Measurements from ENCODE around the gene NEURL1B.
A peak's percentile ranks its signal among the peaks of the same experiment; 100 is the strongest.

The NEURL1B gene

GRCh38 chr5:172718527-172719114 lies 77.6 kb downstream of the NEURL1B start:
- DNase-seq, result no peak

GRCh38 chr5:172719211-172719610 lies 78.1 kb downstream of the NEURL1B start:
- DNase-seq, result no peak

- no peak for DNase-seq
Measured at GRCh38 chr5:172720655-172721054, 79.6 kb downstream of the NEURL1B start.

- DNase-seq, result no peak
Measured at GRCh38 chr5:172721455-172722326, 80.6 kb downstream of the NEURL1B start.

GRCh38 chr5:172722327-172722815 lies 81.3 kb downstream of the NEURL1B start:
- DNase-seq, result no peak

GRCh38 chr5:172723508-172723907 lies 82.4 kb downstream of the NEURL1B start:
- DNase-seq, result peak; percentile 55

- peak; percentile 48 for DNase-seq
Measured at GRCh38 chr5:172724242-172725183, 83.5 kb downstream of the NEURL1B start.

GRCh38 chr5:172725273-172725672 lies 84.2 kb downstream of the NEURL1B start:
- DNase-seq, result no peak

GRCh38 chr5:172725785-172726184 lies 84.7 kb downstream of the NEURL1B start:
- DNase-seq, result no peak

GRCh38 chr5:172726966-172727365 lies 85.9 kb downstream of the NEURL1B start:
- DNase-seq, result no peak

- no peak for DNase-seq
Measured at GRCh38 chr5:172727551-172727950, 86.5 kb downstream of the NEURL1B start.

- no peak for DNase-seq
Measured at GRCh38 chr5:172728481-172729241, 87.6 kb downstream of the NEURL1B start.

- no peak for DNase-seq
Measured at GRCh38 chr5:172729588-172729987, 88.5 kb downstream of the NEURL1B start.

- DNase-seq, result no peak
Measured at GRCh38 chr5:172730222-172730621, 89.2 kb downstream of the NEURL1B start.

- no peak for DNase-seq
Measured at GRCh38 chr5:172730981-172731679, 90.1 kb downstream of the NEURL1B start.

GRCh38 chr5:172731680-172732074 lies 90.6 kb downstream of the NEURL1B start:
- DNase-seq, result no peak

GRCh38 chr5:172732201-172732865 lies 91.3 kb downstream of the NEURL1B start:
- no peak for DNase-seq

- DNase-seq, result no peak
Measured at GRCh38 chr5:172733131-172733973, 92.3 kb downstream of the NEURL1B start.

GRCh38 chr5:172733974-172734346 lies 92.9 kb downstream of the NEURL1B start:
- no peak for DNase-seq
